GM15510 (cell line): ENCODE measurements around the gene INAVA.

Experiments
- POLR2A ChIP-seq: IDR thresholded peaks from 3 replicates; pipeline ENCODE4 v1.6.1; 2011; ENCODE audit warnings: borderline replicate concordance; ENCODE audit not compliant: insufficient read length; ENCODE audit errors: extremely low read depth

INAVA gene

GRCh38 chr1:200894712-200895442 is at the start of gene INAVA:
INAVA (plus strand) TSS chr1:200894900; CDS start chr1:200898401, 3,501 bp downstream.
- no peak for TF ChIP-seq POLR2A

- no peak for TF ChIP-seq POLR2A
These were observed 49.3 kb upstream of the INAVA start for GRCh38 chr1:200845360-200845759.

GRCh38 chr1:200846398-200846797 is 48.3 kb upstream of the INAVA start:
- TF ChIP-seq POLR2A: no peak

GRCh38 chr1:200849430-200849829 is 45.3 kb upstream of the INAVA start:
- TF ChIP-seq POLR2A: no peak

GRCh38 chr1:200850554-200850953 is 44.1 kb upstream of the INAVA start:
- no peak for TF ChIP-seq POLR2A

- no peak for TF ChIP-seq POLR2A
These were observed 37.9 kb upstream of the INAVA start for GRCh38 chr1:200856716-200857357.

- TF ChIP-seq POLR2A: no peak
These were observed 36.9 kb upstream of the INAVA start for GRCh38 chr1:200857804-200858203.

GRCh38 chr1:200861937-200862647 is 32.6 kb upstream of the INAVA start:
- no peak for TF ChIP-seq POLR2A

- TF ChIP-seq POLR2A: no peak
These were observed 31.8 kb upstream of the INAVA start for GRCh38 chr1:200862713-200863415.

- TF ChIP-seq POLR2A: no peak
These were observed 28.6 kb upstream of the INAVA start for GRCh38 chr1:200866116-200866515.

GRCh38 chr1:200866521-200866920 is 28.2 kb upstream of the INAVA start:
- peak; percentile 22 for TF ChIP-seq POLR2A

- TF ChIP-seq POLR2A: no peak
These were observed 27.5 kb upstream of the INAVA start for GRCh38 chr1:200867018-200867811.

- TF ChIP-seq POLR2A: no peak
These were observed 25.3 kb upstream of the INAVA start for GRCh38 chr1:200869376-200869752.

- peak; percentile 46 for TF ChIP-seq POLR2A
These were observed 24.8 kb upstream of the INAVA start for GRCh38 chr1:200869753-200870391.
